CD4-positive, alpha-beta T cell treated with Interleukin-6 at 100 ng/mL for 8 hours (primary cell): ENCODE measurements around the gene DNAH9.

ENCODE experiments used
- DNase-seq: peaks from one replicate; pipeline ENCODE4 v3.0.0-alpha.2; 2020; ENCODE audit warnings: mixed read lengths, low spot score

DNAH9 gene

DNA sequence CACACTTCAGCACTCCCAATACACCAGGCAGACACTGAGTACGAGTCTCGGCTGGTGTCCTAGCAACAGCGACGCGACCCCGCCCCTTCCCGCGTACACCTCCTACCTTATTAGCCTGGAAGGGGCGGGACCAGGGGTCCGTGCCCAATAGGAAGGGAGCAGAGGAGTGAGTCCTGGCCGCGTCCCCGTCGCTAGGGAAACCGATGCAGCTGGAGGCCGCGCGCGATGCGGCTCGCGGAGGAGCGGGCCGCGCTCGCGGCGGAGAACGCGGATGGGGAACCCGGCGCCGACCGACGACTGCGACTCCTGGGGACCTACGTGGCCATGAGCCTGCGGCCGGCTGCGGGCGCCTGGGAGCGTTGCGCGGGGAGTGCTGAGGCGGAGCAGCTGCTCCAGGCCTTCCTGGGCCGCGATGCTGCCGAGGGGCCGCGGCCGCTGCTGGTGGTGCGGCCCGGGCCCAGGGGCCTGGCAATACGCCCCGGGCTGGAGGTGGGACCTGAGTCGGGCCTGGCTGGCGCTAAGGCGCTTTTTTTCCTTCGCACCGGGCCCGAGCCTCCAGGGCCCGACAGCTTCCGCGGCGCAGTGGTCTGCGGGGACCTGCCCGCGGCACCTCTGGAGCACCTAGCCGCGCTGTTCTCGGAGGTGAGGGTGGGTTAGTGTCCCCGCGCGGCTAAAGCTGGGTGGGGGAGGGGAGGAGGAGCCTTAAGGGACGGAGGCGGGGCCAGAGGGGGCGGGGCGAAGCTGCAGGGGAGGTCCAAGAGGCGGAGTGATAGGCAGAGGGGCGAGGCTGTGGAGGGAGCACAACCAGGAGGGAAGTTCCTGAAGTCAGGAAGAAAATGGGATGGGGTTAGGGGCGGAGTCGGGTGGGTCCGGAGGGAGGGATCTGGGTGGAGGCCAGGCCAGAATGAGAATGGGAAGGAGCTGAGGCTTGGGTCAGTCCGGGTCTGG is at the start of gene DNAH9:
Gene DNAH9, plus strand, starts transcription at position 197 of the 948 bp plus-strand sequence. Its CDS starts 29 bp downstream, at position 226.
- no peak for DNase-seq

- DNase-seq = no peak
Measured at GRCh38 chr17:11550431-11550830, 47.8 kb upstream of the DNAH9 start.

GRCh38 chr17:11551442-11551841 is 46.8 kb upstream of the DNAH9 start:
- DNase-seq = no peak

DNA sequence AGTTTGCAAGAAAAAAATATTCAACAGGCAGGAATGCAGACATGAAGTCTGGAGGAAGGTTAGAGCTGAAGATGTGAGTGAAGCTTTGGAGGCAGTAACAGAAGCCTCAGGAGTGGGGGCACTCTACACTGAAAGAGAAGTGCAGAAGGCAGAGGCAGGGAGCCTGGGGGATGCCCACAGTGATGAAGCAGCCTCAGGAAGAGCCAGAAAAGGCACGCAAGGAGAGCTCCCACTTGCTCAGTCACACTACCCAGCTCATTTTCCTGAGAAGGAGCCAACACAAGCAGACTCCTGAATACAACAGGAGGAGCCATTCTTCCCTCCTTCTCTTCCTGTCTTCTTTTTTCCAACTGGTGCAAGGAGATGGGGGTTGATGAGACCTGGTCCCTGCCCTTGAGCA is 45.1 kb upstream of the DNAH9 start:
- DNase-seq = no peak

- no peak for DNase-seq
Measured at GRCh38 chr17:11554042-11554441, 44.2 kb upstream of the DNAH9 start.

DNA sequence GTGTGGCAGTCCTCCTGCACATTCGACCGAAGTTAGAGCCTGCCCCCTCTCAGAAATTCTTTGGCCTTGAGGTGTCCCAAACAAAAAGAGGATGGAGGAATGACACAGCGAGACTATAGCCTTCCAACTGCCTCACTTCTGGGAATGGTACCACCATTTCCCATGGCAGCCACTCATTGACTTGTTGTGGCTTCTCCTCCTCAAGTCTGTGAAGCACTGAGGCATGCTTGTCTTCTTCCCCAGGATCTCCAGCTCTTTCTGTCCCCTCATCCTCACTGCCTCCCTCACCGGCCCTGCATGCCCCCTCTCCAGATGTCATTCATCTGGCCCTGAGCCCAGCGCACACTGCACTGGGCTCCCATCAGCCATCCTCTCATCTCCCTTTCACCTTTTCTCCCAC is 43.7 kb upstream of the DNAH9 start:
- DNase-seq = no peak

GRCh38 chr17:11555530-11555929 is 42.7 kb upstream of the DNAH9 start:
- DNase-seq = no peak

- no peak for DNase-seq
Measured at GRCh38 chr17:11557727-11558452, 40.4 kb upstream of the DNAH9 start.

DNA sequence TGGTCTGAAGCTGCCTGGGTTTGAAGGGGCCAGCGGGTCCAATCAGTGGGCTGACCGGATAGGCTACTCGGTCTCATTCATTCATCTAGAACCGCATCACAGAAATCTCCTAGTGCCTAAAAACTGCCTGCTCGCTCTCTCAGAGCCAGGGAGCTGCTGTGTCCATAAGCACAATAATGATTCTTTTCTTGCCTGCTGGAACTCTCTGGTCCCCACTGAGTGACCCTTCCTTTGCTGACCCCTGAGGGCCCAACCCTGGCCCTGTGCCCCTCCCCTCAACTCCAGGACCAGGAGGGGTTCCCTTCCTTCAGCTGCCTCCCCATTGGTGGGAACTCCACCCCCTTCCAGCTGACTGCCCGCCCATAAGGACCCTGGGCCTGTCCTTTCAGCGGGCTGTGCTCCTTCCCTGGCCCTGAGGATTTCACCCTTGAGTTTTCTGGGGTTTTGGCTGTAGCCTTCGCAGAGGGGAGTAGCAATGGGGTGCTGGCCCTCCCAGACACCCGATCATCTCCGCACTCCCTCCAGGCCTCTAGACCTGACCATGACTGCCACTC is 39.5 kb upstream of the DNAH9 start:
- no peak for DNase-seq

DNA sequence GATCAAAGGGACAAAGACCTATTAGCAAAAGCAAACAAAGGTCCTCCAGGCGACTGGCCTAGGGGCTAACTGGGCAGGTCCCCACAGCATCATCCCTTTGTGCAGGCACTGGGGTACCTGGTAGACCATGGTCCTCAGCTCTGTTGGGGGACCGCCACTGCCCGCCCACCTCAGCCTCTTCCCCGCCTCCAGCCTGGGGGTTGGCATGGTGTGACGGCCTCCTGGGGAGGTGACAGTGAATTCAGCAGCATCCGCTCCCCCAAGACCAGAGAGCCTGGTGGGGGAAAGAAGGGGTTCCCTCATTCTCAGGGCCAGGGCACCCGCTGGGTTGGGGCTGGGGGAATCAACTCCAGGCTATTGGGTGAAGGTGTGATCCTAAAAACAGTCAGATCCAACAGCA is 38.7 kb upstream of the DNAH9 start:
- no peak for DNase-seq

- no peak for DNase-seq
Measured at GRCh38 chr17:11561281-11561680, 37.0 kb upstream of the DNAH9 start.

DNA sequence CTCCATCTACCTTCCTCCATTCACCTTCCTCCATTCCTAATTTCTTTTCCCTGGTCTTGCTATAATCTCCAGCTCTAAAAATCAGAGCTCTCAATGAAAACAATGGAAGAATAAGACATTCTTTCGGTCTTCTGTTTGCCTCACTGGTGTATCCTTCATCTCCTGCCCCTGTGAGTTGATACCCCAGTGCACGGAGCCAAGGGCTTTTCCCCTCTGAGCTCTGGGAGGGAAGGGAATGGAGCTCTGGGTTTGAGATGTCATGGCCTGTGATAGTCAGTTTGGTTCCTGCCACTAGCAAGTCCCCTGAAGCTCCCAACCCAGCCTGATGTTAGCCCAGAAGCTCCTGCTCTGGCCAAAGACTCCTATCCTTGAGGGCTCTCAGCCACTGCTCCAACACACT is 36.6 kb upstream of the DNAH9 start:
- no peak for DNase-seq

GRCh38 chr17:11564589-11565380 is 33.5 kb upstream of the DNAH9 start:
- DNase-seq = no peak

- no peak for DNase-seq
Measured at GRCh38 chr17:11565591-11565990, 32.7 kb upstream of the DNAH9 start.

DNA sequence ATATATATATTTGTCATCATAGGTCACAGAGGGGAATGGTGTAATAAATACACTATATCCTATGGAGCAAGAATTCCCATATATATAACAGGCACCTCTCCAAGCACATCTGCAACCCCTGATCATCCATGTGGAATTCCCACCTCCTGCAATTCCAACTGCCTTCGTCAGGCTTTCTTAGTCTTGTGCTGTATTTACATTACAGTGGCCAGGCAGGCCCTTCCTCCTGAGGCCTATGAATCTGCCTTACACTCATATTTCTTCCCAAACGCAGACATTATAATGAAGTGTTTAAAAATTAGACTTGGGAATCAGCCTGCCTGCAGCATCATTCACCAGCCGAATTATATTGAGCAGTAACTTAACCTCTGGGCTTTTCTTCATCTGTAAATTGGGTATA is 19.3 kb upstream of the DNAH9 start:
- no peak for DNase-seq

DNA sequence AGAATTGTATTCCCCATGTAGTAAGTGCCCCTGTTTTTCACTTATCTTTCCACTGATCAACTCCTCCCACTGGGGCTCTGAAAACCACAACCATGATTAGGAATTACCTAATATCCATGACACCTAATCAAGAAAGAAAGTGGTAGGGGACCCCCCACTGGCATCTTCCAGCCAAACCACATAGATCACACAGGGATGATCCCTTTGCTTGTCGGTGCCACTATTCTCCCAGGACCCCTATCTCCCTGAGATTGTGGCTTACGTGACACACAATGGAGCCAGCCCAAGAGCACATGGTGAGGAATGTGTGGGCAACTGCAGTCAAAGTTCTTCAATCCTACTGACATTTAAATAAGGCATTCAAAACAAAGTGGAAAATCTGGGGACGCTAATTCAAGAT is 17.6 kb upstream of the DNAH9 start:
- DNase-seq = no peak

- no peak for DNase-seq
Measured at GRCh38 chr17:11582217-11582616, 16.1 kb upstream of the DNAH9 start.

GRCh38 chr17:11583306-11583992 is 14.8 kb upstream of the DNAH9 start:
- no peak for DNase-seq

DNA sequence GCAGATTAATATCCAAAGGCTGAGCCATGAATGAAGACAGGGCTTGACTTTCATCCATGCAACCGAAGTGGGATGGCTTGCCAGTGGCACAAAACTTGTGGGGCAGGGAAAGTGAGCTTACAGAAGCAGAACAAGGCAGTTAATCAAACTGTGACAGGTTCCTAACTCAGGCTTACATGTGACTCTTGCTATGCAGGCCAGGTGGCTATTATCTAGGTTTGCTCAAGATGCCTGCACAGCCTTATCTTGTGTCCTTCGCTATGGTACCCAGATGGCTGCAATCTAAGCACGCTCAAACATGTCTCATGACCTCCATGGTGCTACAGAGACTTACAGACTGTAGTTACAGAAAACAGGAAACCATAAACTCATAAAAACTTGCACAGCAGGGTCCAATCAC is 8.6 kb upstream of the DNAH9 start:
- no peak for DNase-seq

DNA sequence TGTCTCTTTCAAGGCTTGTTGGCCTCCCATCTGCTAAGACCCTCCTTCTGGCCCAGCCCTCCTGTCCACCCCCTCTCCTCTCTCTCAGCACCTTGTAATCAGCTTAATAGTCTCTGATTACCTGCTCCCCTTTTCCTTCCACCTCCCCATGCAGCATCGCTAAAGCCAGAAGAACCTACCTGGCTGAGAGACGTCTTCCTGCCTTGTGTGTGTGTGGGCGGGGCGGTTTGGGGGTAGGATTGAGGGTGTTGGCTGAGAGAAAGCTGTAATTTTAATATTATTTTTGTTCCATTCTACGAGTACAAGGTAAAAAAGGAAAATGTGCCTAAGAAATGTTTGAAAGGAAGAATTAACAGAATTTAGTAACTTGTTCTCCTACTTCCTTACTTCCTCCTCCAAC is 3.4 kb downstream of the DNAH9 start:
- no peak for DNase-seq

GRCh38 chr17:11608396-11608795 is 10.1 kb downstream of the DNAH9 start:
- DNase-seq = no peak
